Smooth muscle cell (in vitro differentiated cells): ENCODE measurements around the gene HPN. TPM values are rescaled to one million over a fixed set of nuclear protein-coding genes. Genes with fewer than 3 reads are reported as not detected.

Source experiments
- DNase-seq: peaks from one replicate; lab custom pipeline; 2025; ENCODE audit not compliant: unreplicated experiment; lab: John Stamatoyannopoulos, UW
- H2AFZ ChIP-seq: fragments of 200-600 bp; sonication (generic); 2 replicates; pipeline ENCODE4 v1.6.0; 2016; ENCODE audit warnings: antibody characterized with exemption, low read depth, mild to moderate bottlenecking
- H3F3A ChIP-seq: fragments of 200-600 bp; sonication (generic); 2 replicates; pipeline ENCODE4 v1.6.0; 2017; ENCODE audit warnings: antibody characterized with exemption, low read depth
- H3K27ac ChIP-seq: fragments of 200-600 bp; sonication (generic); 2 replicates; pipeline ENCODE4 v1.5.1; 2016; ENCODE audit warnings: low read depth, mild to moderate bottlenecking
- H3K27me3 ChIP-seq: fragments of 200-600 bp; sonication (generic); 2 replicates; pipeline ENCODE4 v1.6.1; 2016; ENCODE audit warnings: low read depth, mild to moderate bottlenecking
- H3K36me3 ChIP-seq: fragments of 200-600 bp; sonication (generic); 2 replicates; pipeline ENCODE4 v1.5.1; 2016; ENCODE audit warnings: low read depth
- H3K4me1 ChIP-seq: fragments of 200-600 bp; sonication (generic); 2 replicates; pipeline ENCODE4 v1.5.1; 2016; ENCODE audit warnings: low read depth
- H3K4me2 ChIP-seq: fragments of 200-600 bp; sonication (generic); 2 replicates; pipeline ENCODE4 v1.6.0; 2016; ENCODE audit warnings: mild to moderate bottlenecking
- H3K4me3 ChIP-seq: fragments of 200-600 bp; sonication (generic); 2 replicates; pipeline ENCODE4 v1.5.1; 2016; ENCODE audit warnings: mild to moderate bottlenecking
- H3K79me2 ChIP-seq: fragments of 200-600 bp; sonication (generic); 2 replicates; pipeline ENCODE4 v1.6.0; 2016; ENCODE audit warnings: low read depth, mild to moderate bottlenecking
- H3K9ac ChIP-seq: fragments of 200-600 bp; sonication (generic); 2 replicates; pipeline ENCODE4 v1.6.0; 2016; ENCODE audit warnings: low read depth
- H3K9me3 ChIP-seq: fragments of 200-600 bp; sonication (generic); replicated peaks from 2 replicates; pipeline ENCODE4 v1.5.1; 2016; ENCODE audit warnings: low read depth
- H4K20me1 ChIP-seq: fragments of 200-600 bp; sonication (generic); 2 replicates; pipeline ENCODE4 v1.6.0; 2016; ENCODE audit warnings: low read depth
- CTCF ChIP-seq: fragments of 200-600 bp; sonication (generic); IDR thresholded peaks from 2 replicates; pipeline ENCODE4 v1.5.1; 2017; ENCODE audit warnings: borderline replicate concordance, mild to moderate bottlenecking, antibody characterized with exemption; ENCODE audit not compliant: insufficient read depth, poor library complexity, severe bottlenecking
- WGBS: methylation state at CpG from one replicate; pipeline ENCODE4 v1.1.7; 2016; ENCODE audit warnings: low lambda C conversion rate; 5-methylcytosine and 5-hydroxymethylcytosine counted together
- polyA plus RNA-seq: library from polyadenylated mRNA; unstranded; fragments of >200 nt; fragmentation: Nextera tagmentation; extraction: Ambion mirVana; gene quantifications from 2 replicates; pipeline ENCODE4 v1.2.1, GENCODE V29; 2016
- total RNA-seq: library from RNA; depleted of rRNA; stranded (reverse); fragments of >200 nt; gene quantifications from 2 replicates; pipeline ENCODE4 v1.2.3, GENCODE V29; 2014

Gene HPN
- total and polyA plus RNA-seq, 2 experiments from 2014 or later = 1.3 to 4.1 TPM

- Histone ChIP-seq H3K79me2 (no peaks in the 10 kb centered on the region), H3K36me3 (no peaks in the 10 kb centered on the region), H3K27me3 (peaks cover 7% of the 10 kb centered on the region), H4K20me1 (no peaks in the 10 kb centered on the region), H3K27ac (no peak overlapping the region), H2AFZ (no peak overlapping the region), H3K9me3 (no peaks in the 10 kb centered on the region), H3K4me3 (no peak overlapping the region), H3K9ac (no peak overlapping the region), H3F3A (no peaks in the 10 kb centered on the region), H3K4me2 (no peak overlapping the region), H3K4me1 (no peaks in the 10 kb centered on the region)
- WGBS = 10% methylated on average over 3 of the region's 3 CpGs
- DNase-seq = no peak
- peak; percentile 17 for TF ChIP-seq CTCF
Observed at GRCh38 chr19:35055715-35056179, 14.2 kb downstream of the HPN start.

GRCh38 chr19:35056513-35057063, 15.1 kb downstream of the HPN start:
- Histone ChIP-seq H3K4me2 (no peak overlapping the region), H3K27ac (no peak overlapping the region), H2AFZ (no peak overlapping the region), H3K27me3 (peaks cover 7% of the 10 kb centered on the region), H3K9me3 (no peaks in the 10 kb centered on the region), H3K4me1 (no peaks in the 10 kb centered on the region), H3K36me3 (no peaks in the 10 kb centered on the region), H3K4me3 (no peak overlapping the region), H3F3A (no peaks in the 10 kb centered on the region), H3K9ac (no peak overlapping the region), H3K79me2 (no peaks in the 10 kb centered on the region), H4K20me1 (no peaks in the 10 kb centered on the region)
- no peak for DNase-seq
- WGBS = 78% methylated on average over 6 of the region's 6 CpGs
- TF ChIP-seq CTCF = no peak

- 89% methylated on average over 2 of the region's 2 CpGs for WGBS
- Histone ChIP-seq H3K9ac (no peak overlapping the region), H3K27ac (no peak overlapping the region), H3K36me3 (no peaks in the 10 kb centered on the region), H3K4me2 (no peak overlapping the region), H3K4me1 (no peaks in the 10 kb centered on the region), H3K27me3 (peaks cover 7% of the 10 kb centered on the region), H3K4me3 (no peak overlapping the region), H3F3A (no peaks in the 10 kb centered on the region), H2AFZ (no peak overlapping the region), H3K79me2 (no peaks in the 10 kb centered on the region), H3K9me3 (no peaks in the 10 kb centered on the region), H4K20me1 (no peaks in the 10 kb centered on the region)
- TF ChIP-seq CTCF = no peak
- no peak for DNase-seq
Observed at GRCh38 chr19:35058370-35058769, 16.8 kb downstream of the HPN start.
